Activated CD4-positive, alpha-beta T cell treated with anti-CD3 and anti-CD28 coated beads for 24 hours (primary cell): ENCODE results near the gene ARL8A.

Experiments
- DNase-seq, 2 donors: peaks; one replicate each; pipeline ENCODE4 v3.0.0-alpha.2; 2020; ENCODE audit warnings: low read depth in 2 of 2

Gene ARL8A

DNA sequence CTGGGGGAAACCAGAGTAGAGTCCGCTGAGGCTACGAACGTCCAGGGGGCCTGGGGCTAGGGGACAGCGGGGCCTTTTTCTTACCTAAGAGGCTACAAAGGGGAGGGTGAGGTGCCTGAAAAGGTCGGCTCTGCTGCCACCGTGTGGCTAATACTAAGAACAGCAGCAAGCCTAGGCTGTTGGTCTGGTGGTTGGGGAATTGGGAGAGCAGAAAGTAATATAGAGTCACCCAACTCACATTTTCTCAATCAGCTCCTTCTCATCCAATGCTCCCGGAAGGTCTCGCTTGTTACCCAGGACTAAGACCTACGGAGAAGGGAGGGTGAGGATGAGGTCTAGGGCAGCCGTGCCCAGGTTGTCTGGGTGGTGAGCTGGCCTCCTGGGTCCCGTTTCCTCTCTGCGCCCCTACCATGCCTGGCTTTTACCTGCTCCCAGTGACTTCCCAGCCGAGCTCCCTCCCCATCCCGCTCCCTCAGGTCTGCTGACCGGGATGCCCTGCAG, 9.3 kb downstream of the ARL8A start:
- no peak for DNase-seq

DNA sequence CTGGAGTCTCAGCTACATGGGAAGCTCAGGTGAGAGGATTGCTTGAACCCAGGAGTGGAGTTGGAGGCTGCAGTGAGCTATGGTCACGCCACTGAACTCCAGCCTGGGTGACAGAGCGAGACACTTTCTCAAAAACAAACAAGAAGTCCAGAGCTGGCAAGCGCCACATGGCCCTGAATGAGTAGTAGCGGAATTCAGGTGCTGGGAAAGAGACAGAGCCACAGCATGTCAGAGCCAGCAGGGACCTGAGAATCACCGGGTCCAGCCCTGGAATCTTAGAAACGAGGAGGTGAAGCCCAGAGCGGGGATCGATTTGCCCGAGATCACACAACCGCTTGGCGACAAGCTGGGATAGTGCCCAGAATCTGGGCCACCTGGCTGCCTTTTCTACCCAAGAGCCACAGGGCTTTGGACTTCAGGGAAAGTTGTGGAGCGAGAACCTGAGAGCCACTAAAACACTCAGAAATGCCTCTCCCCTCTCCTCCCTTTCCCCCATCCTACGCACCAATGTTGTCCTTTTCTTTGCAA, 9.8 kb downstream of the ARL8A start:
- DNase-seq = no peak

DNA sequence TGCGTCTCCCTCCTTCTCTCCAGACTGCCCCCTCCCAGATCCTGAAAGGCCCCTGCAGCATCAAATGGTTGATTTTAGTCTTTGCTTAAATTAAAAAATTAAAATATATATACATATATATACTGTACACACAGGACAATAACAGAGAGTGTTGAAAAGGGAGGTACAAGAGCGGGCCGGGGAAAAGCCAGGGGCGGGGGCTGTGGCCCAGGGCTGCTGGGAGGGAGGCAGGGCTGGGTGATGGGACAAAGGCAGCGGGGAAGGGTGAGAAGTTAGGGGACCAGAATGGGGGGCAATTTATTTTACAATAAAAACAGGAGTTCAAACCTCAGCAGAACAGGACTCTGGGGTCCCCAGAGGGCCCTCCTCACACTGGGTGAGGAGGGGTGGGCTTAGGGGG, 10.5 kb downstream of the ARL8A start:
- no peak for DNase-seq

DNA sequence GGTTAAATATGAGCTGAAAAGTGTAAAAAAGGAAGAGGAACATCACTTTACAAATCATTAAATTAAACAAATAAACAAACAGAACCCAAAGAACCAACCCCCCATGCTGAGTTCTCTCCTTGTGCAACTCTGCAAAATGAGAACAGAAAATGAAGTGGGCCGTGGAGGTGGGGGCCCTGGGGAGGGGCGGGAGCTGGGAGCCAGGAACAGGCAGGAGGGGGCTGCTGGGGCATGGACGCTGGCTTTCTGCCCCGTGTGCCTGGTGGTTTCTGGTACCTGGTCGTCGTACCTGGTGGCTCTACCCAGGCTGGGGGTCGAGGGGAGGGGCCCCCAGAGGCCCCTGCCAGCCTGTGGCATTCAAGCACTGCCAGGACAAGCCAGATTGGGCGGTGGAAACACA, 11.0 kb downstream of the ARL8A start:
- DNase-seq = no peak

DNA sequence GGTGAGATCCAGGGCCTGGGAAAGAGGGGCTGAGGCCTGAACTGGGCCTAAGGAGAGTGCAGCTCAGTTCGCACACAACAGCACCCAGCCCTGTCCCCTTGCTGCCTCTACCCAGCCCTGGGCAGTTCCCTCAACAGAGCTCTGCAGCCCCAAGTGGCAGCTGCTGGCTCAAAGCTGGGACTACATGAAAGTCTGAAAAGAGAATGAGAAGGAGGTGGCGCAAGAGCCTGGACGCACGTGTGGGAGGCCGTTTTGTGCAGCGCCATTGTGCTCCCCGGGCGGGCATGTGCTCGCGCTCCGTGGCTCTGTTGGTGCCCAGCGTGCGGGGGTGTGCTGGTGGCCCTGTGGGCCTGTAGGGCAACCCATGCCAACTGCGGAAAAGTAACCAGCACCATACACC, 11.5 kb downstream of the ARL8A start:
- no peak for DNase-seq

DNA sequence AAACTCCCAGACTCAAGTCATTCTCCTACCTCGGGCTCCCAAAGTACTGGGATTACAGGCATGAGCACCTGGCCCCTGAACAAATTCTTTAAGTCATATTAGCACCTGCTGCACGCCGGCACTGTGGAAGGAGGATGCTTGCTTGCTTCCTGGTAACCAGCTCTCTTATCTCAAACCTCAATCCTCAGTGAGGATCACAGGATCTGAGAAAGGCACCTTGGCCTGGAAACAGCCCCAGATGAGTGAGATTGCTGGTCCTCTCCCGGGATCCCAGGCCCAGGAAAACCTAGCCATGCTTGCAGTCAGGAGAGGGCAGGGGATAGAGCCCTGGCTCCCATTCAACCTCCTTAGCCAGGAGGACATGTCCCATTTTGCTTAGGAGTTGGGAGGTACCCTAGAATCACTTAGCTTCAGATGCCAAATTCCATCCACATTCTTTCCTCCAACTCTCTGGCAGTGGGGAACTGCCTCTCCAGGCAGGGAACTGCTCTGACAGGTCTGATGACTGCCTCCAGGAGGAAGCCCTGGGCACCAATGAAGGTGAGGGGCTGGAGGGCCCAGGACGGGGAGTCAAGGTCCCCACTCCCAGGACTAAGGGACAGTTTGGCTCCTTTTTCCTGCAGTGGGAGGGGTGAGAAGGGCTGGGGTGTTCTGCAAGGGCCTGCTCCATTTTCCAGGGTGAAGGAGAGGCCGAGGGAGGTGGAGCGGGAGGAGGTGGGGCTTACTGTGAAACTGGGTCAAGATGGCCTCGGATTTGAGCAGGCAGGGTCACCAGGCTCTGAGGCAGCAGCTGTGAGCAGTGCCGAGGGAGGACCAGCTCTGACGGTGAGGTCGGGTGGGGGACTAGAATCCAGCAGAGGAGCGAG, 12.3 kb downstream of the ARL8A start:
- no peak for DNase-seq

DNA sequence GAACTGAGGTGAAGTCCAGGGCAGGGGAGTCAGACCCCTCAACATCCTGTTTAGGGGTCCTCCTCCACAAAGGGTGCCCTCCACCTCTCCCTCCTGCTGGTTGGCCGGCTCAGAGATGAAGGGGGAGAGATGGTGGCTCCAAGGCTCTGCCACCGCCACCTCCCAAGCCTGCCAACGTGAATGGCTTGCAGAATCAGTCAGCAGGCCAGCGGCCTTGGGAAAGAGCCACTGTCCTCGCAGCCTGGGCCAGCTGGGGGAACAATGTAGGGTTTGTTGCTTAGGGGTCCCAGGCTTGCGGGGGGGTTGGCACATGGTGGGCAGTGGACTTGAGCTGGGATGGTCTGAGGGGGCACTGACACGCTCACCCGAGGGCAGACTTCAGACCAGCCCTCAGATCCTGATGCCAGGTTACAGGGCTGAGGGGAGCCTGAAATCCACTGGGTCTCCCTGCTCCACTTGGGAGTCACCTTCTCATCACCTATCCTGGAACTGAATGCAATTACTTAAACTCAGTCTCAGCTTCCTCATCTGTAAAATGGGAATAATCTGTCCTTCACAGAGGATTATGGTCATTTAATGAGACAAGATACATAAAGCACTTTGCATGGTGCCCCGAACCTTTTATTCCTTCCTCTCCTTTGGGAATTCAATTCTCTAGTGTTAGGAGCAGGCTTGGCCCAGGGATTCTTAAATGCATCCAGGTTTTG, 13.6 kb downstream of the ARL8A start:
- DNase-seq = no peak

DNA sequence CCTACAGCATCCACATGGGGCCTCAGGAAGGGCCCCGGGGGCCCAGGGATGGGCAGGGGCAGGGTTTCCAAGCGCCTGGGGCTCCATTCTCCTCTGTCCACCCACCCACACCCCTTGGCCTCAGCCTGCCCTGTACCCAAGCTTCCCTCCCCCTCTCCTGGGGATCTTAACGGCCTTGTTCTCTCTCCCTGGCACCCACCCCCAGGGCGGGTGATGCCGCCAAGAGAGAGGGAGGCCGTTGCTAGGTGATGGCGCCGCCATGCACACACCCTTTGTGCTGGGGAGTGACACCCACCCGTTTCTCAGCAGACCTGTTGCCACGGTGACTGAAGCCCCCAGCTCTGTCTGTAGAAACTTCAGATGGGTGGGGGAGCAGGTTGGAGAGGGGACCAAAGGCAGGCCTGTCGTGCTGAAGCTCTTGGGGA, 14.2 kb downstream of the ARL8A start:
- no peak for DNase-seq

DNA sequence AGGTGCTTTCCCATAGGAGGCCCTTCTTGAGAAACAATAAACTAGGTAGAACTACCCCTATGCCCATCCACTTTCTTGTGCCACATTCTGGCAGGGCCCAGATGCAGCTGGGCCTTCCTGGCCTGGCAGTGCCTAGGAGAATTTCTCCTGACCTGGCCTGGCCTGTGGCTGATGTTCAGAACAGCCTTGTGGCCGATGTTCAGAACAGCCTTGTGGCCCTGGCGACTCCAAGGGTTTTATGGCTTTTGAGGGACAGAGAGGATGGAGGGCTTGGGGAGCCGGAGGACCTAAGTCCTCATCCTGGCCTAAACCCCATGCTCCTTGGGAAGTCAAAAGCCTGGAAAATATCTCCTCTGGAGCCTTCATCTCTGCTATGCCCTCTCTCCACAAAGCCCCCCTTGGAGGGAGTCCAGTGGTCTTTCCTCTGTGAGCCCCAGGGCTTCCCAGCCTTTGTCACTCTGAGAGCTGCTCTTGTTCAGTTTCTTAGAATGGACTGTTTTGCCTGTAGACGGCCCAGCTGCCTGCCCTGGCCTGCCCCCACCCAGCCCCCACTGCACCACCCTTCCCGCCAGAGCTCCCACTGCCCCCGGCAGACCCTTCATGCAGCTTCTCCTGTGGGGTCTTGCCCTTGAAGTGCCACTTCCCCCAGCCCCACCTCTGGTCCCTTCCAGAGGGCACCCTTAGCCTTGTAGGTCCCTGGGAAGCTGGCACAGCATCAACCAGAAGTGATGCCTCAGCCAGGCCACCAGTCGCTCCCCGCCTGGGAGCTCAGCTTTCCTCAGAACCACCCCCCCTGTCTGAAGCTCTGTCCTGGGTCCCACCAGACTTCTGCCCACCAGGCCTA, 14.9 kb downstream of the ARL8A start:
- DNase-seq = no peak

DNA sequence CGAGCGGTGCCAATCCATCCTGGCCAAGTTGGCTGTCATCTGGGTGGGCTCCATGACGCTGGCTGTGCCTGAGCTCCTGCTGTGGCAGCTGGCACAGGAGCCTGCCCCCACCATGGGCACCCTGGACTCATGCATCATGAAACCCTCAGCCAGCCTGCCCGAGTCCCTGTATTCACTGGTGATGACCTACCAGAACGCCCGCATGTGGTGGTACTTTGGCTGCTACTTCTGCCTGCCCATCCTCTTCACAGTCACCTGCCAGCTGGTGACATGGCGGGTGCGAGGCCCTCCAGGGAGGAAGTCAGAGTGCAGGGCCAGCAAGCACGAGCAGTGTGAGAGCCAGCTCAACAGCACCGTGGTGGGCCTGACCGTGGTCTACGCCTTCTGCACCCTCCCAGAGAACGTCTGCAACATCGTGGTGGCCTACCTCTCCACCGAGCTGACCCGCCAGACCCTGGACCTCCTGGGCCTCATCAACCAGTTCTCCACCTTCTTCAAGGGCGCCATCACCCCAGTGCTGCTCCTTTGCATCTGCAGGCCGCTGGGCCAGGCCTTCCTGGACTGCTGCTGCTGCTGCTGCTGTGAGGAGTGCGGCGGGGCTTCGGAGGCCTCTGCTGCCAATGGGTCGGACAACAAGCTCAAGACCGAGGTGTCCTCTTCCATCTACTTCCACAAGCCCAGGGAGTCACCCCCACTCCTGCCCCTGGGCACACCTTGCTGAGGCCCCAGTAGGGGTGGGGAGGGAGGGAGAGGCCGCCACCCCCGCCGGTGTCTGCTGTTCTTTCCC, 16.5 kb downstream of the ARL8A start:
- DNase-seq = no peak

DNA sequence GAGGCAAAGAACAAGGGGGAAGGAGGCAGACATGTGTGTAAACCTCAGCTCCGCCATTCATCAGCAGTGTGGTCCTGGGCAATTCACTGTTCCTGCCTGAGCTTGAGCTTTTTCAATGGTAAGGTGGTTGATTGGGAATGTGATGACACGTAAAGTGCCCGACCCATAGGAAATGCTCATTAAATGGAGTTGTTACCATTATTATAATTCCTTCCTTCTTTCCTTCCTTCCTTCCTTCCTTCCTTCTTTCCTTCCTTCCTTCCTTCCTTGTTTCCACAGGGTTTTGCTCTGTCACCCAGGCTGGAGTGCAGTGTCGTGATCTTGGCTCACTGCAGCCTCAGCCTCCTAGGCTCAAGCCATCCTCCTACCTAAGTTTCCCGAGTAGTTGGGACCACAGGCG, 17.5 kb downstream of the ARL8A start:
- no peak for DNase-seq

DNA sequence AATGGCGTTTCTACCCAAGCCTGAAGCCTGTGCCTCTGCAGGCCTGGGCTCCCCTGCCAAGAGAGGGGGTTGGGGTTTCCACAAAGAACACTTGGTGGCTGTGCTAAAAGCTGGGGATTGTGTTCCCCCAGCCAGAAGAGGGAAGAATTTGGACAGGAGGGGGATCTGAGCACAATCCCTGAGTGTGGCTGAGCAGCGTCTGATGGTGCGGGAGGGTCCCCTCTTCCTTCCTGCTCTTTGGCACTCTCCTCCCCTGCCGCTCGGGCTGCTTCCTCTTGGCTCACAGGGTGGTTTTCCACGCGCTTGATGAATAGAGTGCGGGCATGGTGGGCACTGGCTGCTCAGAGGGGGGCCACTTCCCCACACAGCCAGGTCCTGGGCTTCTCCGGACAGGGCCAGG, 18.1 kb downstream of the ARL8A start:
- DNase-seq = no peak

DNA sequence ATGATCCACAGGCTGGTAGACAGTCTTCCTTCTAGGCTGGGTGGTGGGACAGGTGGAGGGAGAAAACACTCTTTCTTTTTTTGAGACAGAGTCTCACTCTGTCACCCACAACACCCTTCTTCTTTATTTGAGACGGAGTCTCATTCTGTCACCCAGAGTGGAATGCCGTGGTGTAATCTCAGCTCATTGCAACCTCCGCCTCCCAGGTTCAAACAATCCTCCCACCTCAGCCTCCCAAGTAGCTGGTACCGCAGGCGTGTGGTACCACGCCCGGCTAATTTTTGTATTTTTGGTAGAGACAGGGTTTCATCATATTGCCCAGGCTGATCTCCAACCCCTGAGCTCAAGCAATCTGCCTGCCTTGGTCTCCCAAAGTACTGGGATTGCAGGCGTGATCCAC, 18.9 kb downstream of the ARL8A start:
- DNase-seq = no peak

DNA sequence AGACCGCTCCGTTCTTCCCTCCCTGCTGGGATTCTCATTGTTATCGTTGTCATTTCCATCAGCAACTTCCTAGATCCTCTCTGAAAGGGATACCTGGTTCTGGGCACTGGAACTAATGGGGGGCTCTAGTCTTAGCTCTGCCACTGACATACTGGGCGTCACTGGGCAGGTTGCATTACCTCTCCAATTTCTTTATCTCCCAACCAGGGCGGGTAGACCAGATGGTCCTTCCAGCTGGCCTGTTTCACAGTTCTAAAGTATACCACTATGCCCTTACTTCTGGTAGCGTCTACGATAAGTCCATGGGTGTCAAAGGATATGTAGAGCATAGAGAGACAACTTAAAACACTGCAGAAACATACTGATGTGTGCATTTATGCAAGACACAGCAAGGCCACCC, 20.4 kb downstream of the ARL8A start:
- DNase-seq = no peak

DNA sequence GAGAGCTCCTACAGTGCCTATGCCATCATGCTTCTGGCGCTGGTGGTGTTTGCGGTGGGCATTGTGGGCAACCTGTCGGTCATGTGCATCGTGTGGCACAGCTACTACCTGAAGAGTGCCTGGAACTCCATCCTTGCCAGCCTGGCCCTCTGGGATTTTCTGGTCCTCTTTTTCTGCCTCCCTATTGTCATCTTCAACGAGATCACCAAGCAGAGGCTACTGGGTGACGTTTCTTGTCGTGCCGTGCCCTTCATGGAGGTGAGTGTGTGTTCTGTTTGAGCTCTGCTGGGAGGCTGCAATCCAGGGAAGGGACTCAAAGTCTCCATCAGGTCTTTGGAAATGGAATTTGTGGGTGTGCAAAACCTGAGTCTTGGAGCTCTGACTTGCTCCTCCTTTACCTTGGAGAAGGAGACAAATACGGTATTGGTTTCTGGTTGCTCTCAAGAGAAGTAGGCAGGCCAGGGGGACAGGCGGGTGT, 21.2 kb downstream of the ARL8A start:
- no peak for DNase-seq

DNA sequence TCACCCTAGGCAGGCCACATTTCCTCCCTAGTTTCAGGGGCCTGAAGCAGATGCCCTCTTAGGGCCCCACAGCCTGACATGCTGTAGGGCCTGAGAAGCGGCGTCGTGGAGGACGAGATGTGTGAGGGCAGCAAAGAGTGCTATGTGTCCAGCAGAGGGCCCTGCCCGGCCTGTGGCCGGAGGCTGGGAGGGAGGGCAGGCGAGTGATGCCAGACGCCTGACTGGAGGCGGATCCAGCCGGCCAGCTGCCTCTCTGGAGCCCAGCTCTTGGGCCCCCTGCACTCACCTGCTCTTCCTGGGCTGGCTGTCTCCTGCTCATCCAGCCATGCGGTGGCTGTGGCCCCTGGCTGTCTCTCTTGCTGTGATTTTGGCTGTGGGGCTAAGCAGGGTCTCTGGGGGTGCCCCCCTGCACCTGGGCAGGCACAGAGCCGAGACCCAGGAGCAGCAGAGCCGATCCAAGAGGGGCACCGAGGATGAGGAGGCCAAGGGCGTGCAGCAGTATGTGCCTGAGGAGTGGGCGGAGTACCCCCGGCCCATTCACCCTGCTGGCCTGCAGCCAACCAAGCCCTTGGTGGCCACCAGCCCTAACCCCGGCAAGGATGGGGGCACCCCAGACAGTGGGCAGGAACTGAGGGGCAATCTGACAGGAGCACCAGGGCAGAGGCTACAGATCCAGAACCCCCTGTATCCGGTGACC, 21.8 kb downstream of the ARL8A start, which contains the start of gene GPR37L1:
GPR37L1 (plus strand) TSS at position 279 of the 697 bp plus-strand sequence; CDS start at position 326, 47 bp downstream.
- DNase-seq = no peak

DNA sequence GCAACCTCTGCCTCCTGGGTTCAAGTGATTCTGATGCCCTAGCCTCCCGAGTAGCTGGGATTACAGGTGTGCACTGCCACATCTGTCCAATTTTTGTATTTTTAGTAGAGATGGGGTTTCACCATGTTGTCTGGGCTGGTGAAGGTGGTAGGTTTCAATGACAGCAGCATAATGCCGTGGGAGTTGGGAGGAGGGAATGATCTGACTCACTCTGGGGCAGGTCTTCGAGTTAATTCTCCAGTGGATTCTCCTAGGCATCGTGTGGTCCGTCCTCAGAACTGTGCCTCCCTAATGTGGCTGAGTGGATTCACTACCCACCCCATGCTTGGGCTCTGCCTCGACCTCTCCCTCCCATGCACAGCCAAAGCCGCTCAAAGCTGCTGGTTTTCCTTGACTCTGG, 23.5 kb downstream of the ARL8A start:
- DNase-seq = no peak

DNA sequence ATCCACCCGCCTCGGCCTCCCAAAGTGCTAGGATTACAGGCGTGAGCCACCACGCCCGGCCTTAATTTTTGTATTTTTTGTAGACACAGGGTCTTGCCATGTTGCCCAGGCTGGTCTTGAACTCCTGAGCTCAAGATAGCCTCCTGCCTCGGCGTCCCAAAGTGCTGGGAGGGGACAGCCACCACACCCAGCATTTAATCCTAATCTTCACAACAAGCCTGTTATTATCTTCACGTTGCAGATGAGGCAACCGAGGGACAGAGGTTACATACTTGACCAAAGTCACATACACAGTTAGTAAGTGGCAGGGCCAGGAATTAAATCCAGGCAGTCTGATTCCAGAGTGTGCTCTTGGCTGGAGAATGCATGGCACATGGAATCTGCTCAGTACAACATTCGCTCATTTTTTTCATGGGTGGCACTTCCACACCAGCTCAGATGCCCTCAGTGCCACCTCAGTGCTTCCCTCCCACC, 26.6 kb downstream of the ARL8A start:
- DNase-seq = no peak

DNA sequence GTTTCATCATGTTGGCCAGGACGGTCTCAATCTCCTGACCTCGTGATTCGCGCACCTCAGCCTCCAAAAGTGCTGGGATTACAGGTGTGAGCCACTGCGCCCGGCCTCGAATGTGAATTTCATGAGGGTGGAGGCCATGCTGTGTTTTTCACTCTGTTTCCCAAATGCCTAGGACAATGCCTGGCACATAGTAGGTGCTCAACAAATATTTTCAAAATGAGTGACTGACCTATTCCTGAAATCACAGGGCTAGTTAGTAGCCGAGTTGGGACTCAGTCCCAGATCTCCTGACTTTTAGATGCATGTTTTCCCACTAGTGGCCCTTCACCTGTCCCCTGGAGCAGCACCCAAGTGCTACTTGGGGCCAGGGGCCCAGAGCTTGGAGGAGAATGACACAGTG, 28.2 kb downstream of the ARL8A start:
- no peak for DNase-seq

DNA sequence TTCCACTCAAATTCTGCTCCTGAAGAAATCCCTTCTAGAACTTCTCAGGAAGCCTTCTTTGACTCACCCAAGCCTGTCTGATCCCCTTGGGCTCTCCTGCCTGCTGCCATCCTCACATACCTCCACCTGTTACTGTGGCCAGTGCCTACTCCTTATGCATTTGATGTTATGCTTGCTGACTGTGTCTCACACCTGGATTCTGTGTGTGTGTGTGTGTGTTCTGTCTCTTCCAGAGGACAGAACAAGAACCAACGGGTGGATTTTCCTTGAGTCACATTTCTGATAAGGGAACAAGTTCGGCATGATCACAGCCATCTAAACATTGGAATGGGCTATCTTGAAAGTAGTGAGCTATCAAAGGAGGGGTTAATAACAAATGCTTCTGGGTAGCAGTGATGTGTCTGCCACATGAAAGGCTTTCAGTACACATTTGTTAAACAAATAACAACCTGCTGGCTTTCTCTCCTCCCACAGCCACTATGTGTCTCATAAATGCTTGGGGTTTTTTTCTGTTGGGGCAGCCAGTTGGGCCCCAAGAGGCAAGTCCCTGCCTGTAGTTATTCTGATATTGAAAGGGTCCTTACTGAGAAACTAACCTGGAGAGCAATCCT, 30.7 kb downstream of the ARL8A start:
- DNase-seq = no peak
